EL (cell line): Measurements from ENCODE around the gene SH2B3.
"Not testable (repeated sequence)": the region's sequence is repeated elsewhere in the genome, so short reads cannot be mapped to it uniquely, and the experiment has no call there.

Experiments used
- DNase-seq: peaks from one replicate; pipeline ENCODE4 v3.0.0-alpha.2; 2016

The SH2B3 gene

GRCh38 chr12:111445726-111446581 is 40.2 kb downstream of the SH2B3 start:
- peak; percentile 54 for DNase-seq

DNA sequence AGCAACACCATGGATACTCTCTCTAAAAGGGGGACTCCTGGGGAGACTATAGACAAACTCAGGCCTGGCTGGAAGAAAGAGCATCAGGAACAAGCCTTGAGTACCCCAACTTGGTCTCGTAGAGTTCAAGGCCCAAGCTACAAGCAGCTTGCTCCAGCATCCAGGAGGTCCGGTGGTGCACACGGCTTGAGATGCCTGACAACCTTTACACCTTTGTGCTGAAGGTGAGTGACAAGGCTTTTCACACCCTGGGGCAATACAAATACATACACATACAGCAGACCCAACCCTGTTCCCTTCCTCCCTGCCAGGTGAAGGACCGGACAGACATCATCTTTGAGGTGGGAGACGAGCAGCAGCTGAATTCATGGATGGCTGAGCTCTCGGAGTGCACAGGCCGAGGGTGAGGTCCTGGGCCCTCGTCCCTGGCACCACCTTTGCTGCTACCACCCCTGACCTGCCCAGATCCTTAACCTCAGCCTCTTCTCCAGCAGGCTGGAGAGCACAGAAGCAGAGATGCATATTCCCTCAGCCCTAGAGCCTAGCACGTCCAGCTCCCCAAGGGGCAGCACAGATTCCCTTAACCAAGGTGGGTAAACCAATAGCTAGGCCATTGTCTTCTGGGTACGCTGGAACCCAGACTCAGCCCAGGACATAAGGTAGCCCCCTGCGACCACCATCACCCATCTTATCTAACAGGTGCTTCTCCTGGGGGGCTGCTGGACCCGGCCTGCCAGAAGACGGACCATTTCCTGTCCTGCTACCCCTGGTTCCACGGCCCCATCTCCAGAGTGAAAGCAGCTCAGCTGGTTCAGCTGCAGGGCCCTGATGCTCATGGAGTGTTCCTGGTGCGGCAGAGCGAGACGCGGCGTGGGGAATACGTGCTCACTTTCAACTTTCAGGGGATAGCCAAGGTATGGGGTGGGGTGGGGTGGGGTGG is 41.2 kb downstream of the SH2B3 start:
- DNase-seq = no peak

DNA sequence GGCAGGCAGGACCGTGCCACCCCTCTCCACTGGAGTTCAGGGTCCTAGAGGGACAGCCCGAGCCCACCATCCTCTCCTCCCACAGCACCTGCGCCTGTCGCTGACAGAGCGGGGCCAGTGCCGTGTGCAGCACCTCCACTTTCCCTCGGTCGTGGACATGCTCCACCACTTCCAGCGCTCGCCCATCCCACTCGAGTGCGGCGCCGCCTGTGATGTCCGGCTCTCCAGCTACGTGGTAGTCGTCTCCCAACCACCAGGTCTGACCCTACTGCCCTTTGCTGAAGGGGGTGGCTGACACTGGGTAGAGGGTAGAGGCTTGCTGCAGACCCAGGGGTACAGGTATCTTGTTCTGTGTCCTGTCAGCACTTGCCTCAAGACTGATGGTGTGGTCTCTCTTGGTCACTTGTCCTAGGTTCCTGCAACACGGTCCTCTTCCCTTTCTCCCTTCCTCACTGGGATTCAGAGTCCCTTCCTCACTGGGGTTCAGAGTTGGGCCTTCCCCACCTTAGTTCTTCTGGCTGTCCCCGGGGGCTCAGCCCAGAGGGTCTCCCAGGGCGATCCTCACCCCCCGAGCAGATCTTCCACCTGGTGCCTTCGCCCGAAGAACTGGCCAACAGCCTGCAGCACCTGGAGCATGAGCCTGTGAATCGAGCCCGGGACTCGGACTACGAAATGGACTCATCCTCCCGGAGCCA is 42.0 kb downstream of the SH2B3 start:
- no peak for DNase-seq

DNA sequence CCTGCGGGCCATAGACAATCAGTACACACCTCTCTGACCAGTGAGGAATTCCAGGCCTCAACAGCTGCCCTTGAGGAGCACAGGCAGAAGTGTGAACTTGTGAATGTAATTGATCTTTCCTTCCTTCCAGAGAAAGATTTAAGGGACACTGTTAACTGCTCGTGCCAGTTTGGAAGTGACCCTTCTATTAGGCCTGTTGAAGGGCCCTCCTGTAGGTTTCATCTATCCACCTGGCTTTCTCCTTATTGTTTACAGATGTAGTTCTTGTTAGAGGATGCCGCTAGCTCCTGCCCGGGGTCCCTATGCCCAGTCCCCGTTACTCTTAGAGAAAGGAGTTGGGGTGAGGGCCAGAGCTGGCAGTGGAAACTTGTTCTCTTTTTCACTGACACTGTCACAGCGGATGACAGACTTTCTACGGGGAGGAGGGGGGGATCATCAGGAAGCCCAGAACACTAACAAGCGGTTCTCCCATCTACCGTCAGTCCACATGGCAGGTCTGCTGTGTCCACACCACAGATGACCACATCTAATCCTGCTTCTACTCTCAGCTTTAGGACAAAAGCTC is 42.6 kb downstream of the SH2B3 start:
- DNase-seq = no peak

GRCh38 chr12:111448846-111449790 is 43.4 kb downstream of the SH2B3 start:
- no peak for DNase-seq

GRCh38 chr12:111450676-111451075 is 45.0 kb downstream of the SH2B3 start:
- DNase-seq = no peak

DNA sequence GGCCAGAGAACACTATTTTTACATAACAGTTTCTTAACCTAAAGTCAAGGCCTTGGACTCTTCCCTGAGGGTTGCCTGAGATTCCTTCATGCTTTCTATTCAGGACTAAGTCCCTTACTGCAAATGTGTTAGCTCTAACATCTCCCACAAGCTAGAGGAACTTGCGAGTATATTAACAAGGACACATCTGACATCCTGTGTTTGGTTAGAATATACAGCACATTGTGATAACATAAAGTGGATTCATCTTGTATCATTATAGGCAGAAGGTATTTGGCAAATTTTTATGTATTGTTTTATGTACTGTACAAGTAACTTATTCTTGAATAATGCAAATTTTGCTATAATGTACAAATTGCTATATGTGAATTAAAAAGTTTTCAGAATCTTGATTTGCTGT is 45.5 kb downstream of the SH2B3 start:
- no peak for DNase-seq

GRCh38 chr12:111451649-111452129 is 46.0 kb downstream of the SH2B3 start:
- peak; percentile 61 for DNase-seq

- DNase-seq = no peak
These were observed 47.6 kb downstream of the SH2B3 start for GRCh38 chr12:111453071-111453989.

GRCh38 chr12:111454311-111454710 is 48.6 kb downstream of the SH2B3 start:
- DNase-seq = no peak

DNA sequence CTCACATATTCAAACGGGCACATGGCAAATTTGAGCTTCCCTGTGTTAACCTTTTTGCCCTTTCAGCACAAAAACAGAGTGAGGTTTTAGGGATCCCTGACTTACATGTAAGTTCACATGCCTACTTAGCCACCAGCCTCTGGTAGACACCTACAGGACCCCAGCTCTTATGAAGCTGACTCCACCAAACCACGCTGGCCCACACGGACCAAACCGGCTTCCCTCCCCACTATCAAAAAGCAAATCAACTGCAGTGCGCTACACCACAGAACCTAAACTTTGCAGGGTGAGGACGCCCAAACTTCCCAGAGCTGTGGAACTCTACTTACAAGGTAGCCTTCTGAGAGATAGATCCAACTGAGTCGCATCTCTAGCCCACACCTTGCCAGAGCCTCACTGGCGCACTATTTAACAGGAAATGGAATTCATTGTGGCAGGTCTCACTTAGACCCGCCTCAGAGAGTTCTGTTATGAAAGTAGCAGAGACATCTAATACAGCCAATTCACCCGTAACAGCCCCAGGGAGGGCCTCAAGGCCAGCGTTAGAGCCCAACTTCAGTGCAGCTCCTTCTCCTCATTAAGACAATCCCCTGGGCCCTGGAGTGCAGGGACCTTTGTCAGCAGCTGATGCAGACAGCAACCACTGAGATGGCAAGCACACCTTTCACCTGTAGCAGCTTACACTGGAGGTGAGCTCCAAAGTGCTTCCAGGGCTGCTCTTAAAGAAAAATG is 49.2 kb downstream of the SH2B3 start:
- no peak for DNase-seq

DNA sequence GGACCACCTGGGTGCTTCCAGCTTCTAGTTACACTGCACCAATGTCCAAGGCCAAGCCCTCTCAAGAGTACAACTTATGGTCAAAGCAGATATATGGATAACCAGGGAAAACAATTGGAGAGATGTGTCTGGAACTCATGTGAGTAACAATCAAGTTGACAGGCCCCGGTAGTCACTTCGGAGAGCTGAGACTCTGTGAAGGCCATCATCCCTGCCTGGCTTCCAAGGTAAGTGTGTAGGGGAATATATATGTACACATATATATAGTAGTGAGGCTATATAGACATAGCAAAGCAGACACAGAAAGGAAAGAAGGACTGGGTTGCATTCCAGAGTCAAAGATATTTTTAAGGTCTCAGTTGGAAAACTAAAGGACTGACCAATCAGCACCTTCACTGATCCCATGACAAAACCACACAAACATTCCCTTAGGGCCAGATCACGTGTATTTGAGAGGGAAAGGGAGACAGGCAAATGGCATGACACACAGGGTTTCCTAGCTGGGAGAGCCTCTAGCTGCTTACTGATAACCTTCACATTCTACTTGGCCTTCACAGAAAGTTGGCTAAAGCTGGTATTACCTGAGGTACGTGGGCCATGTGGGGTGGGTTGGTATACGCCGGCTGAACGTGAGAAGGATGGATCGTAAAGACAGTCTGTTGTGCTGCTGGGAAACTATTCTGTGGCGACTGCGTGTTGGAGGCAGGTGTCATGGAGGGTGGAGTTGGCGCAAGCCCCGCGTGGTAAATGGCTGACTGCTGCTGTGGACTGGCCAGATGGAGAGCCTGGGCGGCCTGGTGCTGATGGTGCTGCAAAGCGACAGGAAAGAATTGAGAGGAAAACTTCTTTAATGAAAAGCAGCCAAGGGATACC is 50.0 kb downstream of the SH2B3 start:
- peak; percentile 86 for DNase-seq

DNA sequence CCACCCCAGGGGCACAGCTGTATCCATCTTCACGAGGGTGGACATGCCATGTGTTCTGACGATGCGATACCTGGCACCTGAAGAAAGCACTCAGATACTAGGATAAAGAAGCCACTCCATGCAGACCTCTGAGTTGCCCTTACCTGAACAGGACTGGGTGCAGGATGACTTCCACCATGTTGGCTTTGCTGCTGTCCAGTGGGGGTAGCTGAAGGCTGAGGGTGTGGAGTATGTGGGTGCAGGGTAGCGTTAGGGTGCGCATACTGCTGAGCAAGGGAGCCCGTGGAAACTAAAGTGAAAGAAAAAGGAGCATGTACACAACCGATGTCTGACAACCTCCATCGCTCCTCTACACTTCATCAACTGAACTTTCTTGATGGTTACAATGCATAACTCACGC is 51.3 kb downstream of the SH2B3 start:
- no peak for DNase-seq

GRCh38 chr12:111457577-111457976 is 51.9 kb downstream of the SH2B3 start:
- DNase-seq = no peak

- no peak for DNase-seq
These were observed 52.9 kb downstream of the SH2B3 start for GRCh38 chr12:111458546-111459172.

- not testable (repeated sequence) for DNase-seq
These were observed 54.4 kb downstream of the SH2B3 start for GRCh38 chr12:111460111-111460510.

GRCh38 chr12:111462210-111462769 is 56.6 kb downstream of the SH2B3 start:
- peak; percentile 76 for DNase-seq
